Activated CD8-positive, alpha-beta memory T cell treated with anti-CD3 and anti-CD28 coated beads for 36 hours (primary cell): ENCODE results near the gene GPR151. TPM values are rescaled to one million over a fixed set of nuclear protein-coding genes. Genes with fewer than 3 reads are reported as not detected.

ENCODE experiments used
- CTCF ChIA-PET: fragments of 350-600 bp; sonication (Branson Sonifier 250); formaldehyde crosslinking; loops from one replicate; lab custom pipeline; 2021; ENCODE audit warnings: antibody characterized with exemption; lab: Charles Lee
- POLR2A ChIA-PET: fragments of 350-600 bp; sonication (Branson Sonifier 250); formaldehyde crosslinking; loops from one replicate; lab custom pipeline; 2021; ENCODE audit warnings: antibody characterized with exemption; lab: Charles Lee
- total RNA-seq, 2 experiments: library from RNA; stranded (reverse); gene quantifications; one replicate each; pipeline ENCODE4 v1.2.3, GENCODE V29; 2021

GPR151 gene
- total RNA-seq, 2 experiments from 2014 or later = not detected

DNA sequence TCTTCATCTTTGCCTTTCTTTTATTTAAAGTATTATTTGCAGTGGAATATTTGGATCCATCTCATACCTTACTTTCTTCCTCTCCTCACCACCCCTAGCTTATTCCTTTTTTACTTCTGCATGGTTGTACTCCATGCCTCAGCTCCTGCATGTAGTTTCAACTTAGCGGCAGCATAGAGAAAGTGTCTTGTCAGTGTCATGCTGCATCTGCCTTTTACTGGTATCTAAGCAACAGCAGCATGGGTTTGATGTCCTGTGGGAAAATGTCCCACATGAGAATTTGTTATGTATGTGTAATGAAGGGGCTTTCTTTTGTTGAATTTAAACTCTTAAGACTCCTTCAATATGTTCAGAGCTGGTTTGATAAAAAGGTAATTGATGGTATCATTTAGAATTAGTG lies 48.2 kb downstream of the GPR151 start:
- ChIA-PET CTCF (no interaction called here), POLR2A (no interaction called here)

DNA sequence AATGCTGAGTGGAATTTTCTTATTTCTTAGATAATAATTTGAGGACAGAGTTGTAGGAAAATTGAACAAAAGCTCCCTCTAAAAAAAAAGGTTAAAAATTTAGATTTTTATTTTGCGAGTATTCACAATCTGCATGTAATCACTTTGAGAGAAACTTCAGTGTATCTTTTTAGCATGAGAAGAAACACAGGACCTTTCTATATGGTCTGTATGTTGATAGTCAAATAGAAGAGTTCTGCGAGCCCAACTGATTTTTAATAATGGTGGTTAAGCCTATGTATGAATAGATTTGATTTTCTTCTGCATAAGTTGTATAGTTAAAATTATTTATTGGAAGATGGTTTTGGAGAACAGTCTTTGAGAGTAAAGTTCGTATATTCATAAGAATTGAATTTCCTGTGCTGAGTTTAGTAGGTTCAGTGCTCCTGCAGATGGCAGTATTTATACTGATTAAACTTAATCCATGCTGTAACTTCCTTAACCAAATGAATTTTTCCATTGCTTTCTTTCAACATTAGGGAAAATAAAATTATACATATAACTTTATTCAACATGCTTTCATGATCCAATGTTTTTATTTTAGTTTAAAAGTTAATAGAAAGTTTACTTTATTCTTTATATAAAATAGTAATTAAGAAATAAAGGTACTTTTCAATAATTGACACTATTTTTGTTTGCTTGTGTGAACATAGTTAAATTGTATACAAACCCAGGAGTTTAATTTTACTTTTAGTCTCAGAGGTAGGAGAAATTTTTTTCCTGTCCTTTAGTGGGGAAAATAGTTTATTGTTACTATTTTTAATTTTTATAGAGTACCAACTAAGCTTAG lies 49.3 kb downstream of the GPR151 start:
- POLR2A ChIA-PET = no interaction called here
- CTCF ChIA-PET = no interaction called here

DNA sequence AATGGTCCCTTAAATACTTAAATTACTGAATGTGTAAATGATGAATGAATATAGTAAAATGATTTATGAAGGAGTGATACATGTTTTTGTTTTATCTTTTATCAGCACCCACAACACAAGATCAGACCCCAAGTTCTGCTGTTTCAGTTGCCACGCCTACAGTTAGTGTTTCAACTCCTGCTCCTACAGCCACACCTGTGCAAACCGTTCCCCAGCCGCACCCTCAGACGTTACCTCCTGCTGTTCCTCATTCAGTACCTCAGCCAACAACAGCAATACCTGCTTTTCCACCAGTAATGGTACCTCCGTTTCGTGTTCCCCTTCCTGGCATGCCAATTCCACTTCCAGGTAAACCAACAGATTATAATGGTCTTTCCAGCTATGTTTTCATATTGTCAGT lies 52.5 kb downstream of the GPR151 start:
- ChIA-PET POLR2A (no interaction called here), CTCF (no interaction called here)

Other genes with a start within 250 kb of the GPR151 start
- under 1 TPM in 1 of 2 experiments, not detected in 1; 0.08 TPM for gene POU4F3, start 177.4 kb downstream of the GPR151 start, total RNA-seq
- gene TCERG1, start 68.9 kb downstream of the GPR151 start, total RNA-seq = 100 to 1,000 TPM; 119 TPM